ENCODE data around the gene MVP.
"Not testable (repeated sequence)": the region's sequence is repeated elsewhere in the genome, so short reads cannot be mapped to it uniquely, and the experiment has no call there.

MVP gene

DNA sequence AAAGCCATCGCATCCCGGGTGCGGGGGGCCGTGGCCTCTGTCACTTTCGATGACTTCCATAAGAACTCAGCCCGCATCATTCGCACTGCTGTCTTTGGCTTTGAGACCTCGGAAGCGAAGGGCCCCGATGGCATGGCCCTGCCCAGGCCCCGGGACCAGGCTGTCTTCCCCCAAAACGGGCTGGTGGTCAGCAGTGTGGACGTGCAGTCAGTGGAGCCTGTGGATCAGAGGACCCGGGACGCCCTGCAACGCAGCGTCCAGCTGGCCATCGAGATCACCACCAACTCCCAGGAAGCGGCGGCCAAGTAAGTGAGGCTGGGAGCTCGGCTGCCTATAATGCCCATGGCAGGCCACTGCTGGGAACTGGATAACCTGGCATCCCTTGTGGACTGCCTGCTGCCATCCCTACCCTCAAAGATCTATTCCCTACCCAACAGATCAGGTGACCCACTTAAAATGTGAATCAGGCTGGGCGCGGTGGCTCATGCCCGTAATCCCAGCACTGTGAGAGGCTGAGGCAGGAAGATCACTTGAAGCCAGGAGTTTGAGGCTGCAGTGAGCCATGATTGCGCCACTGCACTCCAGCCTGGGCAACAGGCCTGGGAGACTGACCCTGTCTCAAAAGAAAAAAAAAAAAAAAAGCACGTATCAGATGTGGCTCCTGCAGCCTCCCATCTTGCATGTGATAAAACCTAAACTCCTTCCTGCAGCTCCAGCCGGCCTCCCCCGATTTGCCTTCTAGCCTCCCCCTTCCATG, 24.5 kb downstream of the MVP start:
- DNase-seq: no peak

- no peak for DNase-seq
These were observed 25.4 kb downstream of the MVP start for GRCh38 chr16:29845656-29846055.

GRCh38 chr16:29848420-29849297, 28.4 kb downstream of the MVP start:
- DNase-seq: peak; percentile 54

DNA sequence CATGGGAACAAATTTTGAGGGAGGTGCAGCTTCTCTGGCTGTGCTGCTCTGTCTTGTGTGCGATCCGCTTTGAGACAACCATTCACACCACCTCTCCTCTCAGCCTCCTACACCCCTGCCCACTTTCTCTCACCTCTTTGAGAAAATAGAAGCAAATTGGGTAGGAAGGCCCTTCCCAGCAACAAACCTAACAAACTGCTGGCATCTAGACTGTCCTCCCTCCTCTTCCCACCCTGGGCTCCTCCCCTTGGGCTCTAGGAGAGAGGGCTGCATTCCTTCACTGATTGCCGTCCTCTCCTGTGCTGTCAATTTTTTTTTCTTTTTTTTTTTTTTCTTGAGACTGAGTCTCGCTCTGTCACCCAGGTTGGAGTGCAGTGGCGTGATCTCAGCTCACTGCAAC, 29.2 kb downstream of the MVP start:
- no peak for DNase-seq

GRCh38 chr16:29850998-29851397, 30.7 kb downstream of the MVP start:
- DNase-seq: no peak

DNA sequence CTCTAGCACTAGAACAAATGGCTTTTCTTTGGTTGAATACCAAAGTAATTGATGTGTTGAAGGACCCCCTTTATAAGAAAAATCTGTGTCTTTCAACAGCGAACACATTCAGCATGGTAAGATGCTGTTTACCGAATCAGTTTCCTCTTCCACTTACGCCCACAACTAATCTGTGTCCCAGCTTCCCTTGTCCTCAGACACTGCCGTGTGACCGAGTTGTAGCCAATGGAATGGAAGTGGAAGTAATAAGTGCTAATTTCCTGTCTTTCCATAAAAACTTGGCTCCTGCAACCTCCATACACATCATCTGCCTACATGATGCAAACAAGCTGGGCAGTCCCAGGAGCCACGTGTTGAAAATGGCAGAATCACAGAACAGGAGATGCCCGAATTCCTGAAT, 32.4 kb downstream of the MVP start:
- DNase-seq: no peak

DNA sequence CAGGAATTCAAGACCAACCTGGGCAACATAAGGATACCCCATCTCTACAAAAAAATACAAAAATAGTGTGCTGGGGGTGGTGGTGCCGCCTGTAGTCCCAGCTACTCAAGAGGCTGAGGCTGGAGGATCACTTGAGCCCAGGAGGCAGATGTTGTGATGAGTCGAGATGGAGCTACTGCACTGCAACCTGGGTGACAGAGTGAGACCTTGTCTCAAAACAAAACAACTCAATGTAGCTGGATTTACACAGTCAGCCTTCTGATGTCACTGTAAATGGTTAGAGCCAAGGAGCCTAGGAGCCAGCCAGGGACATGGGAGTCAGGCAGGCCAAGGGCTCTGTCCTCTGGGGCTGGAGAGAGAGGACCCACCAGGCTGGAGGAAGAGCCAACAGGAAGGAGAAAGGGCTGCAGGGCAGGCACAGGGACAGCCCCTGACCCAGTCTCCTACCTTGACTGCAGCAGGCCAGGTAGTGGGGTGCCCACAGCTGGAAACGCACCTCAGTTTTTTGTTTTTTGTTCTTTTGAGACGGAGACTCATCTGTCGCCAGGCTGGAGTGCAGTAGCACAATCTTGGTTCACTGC, 34.3 kb downstream of the MVP start:
- no peak for DNase-seq

DNA sequence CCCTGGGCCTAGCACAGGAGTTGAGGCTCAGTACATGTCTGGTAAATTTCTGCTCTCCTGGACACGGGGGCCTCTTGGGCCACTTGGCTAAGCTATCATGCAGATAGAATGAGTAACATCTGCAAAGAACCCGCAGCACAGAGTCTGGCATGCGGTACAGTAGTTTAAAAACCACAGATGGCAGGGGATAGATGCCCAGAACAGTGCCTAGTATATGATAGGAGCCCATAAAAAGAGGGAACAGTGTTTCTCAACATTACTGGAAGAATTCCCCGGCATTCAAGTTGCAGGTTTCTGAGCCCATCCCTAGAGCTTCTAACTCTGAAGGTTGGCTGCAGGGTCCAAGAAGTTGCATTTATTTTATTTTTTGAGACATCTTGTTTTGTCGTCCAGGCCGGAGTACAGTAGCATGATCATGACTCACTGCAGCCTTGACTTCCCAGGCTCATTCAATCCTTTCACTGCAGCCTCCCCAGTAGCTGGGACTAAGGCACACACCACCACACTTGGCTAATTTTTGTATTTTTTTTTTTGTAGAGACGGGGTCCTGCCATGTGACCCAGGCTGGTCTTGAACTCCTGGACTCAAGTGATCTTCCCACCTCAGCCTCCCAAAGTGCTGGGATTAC, 37.0 kb downstream of the MVP start:
- DNase-seq: no peak

- no peak for DNase-seq
These were observed 38.0 kb downstream of the MVP start for GRCh38 chr16:29858149-29858849.

DNA sequence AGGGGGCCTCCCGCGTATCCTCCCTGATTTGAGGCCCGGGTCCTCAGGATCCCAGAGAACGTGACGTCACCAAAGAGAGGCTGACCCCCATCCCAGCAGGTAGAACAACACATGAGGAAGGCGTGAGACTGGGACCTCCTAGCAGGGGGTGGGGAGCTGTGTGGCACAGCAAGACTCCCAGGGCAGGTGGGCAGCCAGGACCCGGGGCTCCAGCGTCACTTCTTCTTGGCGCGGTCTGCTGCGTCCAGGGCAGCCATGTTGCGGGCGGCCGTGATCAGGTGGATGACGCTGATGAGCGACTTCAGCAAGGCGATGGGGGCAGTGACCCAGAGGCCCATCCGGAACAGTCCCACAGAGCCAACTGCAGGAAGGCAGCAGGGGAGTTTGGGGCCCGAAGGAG, 38.7 kb downstream of the MVP start:
- DNase-seq: no peak

DNA sequence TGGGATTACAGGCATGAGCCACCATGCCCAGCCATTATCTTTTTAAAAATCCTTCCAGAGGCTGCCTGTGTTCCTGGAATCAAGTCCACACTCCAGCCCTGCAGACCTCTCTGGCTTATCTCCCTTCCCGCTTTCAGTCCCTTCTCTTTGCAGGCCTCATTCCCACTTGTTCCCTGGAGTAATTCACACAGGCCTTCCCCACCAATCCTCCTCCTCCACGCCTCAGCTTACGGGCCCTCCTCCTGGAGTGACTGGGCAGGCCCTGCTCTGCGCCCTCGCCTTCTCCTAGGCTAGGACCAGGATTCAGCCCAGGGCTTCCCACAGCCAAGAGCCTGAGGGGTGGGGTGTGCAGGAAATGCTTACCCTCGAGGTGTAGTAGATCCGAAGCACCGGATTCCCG, 40.0 kb downstream of the MVP start:
- DNase-seq: no peak

DNA sequence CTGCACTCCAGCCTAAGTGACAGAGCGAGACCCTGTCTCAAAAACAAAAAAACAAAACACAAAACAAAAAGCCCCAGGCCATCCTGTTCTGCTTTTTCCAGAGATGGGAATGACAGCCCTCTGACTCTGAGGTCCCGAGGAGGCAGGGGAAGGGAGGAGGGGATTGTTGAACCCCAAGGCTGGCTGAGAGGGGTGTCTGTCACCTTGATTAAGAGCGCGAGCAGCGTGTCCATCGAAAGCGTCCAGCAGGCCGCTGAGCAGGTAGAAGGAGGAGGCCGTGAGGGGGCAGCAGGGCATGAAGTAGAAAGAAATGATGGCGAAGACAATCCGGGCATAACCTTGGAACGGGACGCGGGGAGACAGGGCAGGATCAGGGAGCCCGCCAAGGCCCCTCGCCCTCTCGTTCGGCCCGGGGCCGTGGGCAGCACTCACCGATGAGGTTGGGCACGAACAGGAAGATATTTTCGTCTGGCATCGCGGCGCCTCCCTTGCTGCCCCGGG, 42.2 kb downstream of the MVP start:
- no peak for DNase-seq

DNA sequence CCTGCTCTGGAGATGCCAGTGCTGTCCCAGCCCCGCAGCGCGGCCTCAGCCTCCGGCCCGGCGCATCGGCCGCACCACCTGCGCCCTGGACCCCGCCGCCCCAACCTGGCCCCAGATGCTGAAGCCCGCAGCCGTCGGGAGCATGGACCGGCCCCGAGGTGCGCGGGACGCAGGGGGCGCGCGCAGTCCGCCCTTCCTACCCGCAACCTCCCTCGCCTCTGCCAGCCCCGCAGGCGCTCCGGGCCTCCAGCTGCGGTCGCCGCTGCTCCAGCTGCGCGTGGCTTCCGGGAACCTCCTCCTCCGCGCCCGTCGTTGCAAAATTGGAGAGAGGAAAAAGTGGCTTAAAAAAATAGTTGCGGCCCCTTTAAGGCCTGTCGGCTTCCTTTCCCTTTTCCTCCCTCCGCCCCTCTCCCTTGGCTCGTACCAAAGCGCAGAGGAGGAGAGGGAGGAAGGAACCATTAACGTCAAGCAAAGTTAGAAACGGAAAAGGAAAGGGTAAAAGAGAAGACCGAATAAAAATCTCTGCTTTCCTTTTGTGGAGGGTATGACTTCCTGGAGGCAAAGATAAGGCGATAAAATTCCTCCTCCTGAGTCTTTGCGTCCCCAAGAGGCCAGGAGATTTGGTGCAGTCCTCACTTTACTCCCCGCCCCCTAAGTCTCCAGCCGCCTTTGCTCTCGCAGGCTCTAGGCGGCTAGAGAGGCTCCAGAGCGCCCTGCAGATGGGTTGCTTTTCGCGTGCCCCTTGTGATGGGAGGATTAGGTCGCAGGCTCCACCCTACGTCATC, 42.8 kb downstream of the MVP start, which contains the start of gene CDIPT:
TSS of gene CDIPT (minus strand) at position 343 of the 785 bp plus-strand sequence. CDS start 369 bp downstream, outside the sequence.
- DNase-seq: peak; percentile 45

GRCh38 chr16:29863669-29863984, 43.4 kb downstream of the MVP start:
- no peak for DNase-seq

DNA sequence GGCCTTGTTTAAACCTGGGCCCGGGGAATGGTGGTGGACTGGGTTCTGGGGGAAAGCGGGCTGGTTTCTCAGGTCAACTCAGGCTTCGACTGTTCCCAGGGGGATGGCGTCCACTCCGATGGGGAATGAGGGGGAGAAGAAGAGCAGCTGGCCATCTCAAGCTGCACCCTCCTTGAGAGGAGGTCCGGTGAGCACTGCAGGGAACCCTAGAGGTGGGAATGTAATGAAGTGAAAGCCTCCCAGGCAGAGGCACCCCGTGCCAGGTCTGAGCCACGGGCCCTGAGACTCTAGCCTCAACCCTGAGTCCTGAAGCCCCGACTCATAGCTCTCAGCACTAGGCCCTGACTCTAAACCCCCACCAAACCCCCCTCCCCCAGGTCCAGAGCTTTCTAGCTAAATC, 43.9 kb downstream of the MVP start:
- no peak for DNase-seq

DNA sequence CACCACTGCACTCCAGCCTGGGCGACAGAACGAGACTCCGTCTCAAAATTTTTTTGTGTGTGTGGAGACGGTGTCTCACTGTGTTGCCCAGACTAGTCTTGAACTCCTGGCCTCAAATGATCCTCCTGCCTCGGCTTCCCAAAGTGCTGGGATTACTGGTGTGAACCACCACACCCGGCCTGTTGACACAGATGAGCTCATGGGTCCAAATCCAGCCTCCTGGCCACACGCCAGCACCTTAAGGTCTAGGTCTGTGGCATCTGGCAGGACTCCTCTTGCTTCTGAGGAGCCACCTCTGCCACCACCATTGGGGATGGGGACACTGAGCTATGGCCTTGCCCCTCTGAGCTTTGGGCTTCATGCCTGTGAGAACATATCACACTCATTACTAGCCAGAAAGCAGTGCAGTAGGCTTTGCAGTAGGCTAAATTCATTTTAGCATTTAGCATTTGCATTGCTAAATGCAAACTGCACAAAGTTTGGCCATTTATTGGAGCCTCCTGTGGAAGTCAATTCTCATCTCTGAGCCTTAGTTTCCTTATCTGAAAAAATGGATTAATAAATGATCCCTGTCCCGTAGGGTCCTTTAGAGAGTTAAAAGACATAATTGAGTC, 48.2 kb downstream of the MVP start:
- DNase-seq: no peak

DNA sequence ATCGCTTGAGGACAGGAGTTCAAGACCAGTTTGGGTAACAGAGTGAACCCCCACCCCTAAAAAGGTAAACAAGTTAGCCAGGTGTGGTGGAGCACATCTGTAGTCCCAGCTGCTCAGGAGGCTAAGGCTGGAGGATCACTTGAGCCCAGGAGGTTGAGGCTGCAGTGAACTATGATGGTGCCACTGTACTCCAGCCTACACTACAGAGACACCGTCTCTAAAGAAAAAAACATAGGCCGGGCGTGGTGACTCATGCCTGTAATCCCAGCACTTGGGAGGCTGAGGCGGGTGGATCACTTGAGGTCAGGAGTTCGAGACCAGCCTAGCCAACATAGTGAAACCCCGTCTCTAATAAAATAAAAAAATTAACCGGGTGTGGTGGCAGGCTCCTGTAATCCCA, 48.8 kb downstream of the MVP start:
- DNase-seq: not testable (repeated sequence)

- DNase-seq: no peak
These were observed 51.7 kb downstream of the MVP start for GRCh38 chr16:29871822-29872546.

GRCh38 chr16:29873319-29873718, 53.1 kb downstream of the MVP start:
- DNase-seq: no peak

GRCh38 chr16:29875206-29875605, 54.9 kb downstream of the MVP start:
- DNase-seq: no peak

DNA sequence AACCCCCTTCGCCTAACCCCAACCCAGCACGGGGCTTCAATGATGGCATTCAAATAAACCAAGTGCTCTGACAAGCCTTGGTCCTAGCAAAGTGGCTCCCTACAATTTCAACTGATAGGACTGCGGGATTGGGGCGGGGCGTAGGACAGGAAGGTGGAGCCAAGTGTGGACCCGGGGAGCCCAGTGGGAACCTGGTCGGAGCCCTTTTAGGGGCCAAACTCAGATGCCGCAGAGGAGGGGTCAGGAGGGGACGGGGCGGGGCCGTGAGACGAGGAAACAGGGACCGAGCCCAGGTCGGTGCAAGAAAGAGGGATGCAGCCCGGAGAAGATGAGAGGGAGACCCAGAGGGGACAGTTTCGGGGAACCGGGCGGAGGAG, 55.9 kb downstream of the MVP start:
- no peak for DNase-seq

All from activated gamma-delta T cell (primary cell).